Epithelial cell of prostate (primary cell): ENCODE measurements around the gene PPFIBP1.
"Not testable (repeated sequence)": the region's sequence is repeated elsewhere in the genome, so short reads cannot be mapped to it uniquely, and the experiment has no call there.

Experiments used
- DNase-seq: peaks from one replicate; pipeline ENCODE4 v3.0.0-alpha.2; 2011; ENCODE audit warnings: low read depth, low spot score
- H3K27ac ChIP-seq: fragments of 450-650 bp; 2 replicates; pipeline ENCODE4 v1.5.1; 2017; ENCODE audit warnings: mild to moderate bottlenecking

PPFIBP1 gene

GRCh38 chr12:27583057-27583797 is 59.2 kb downstream of the PPFIBP1 start:
- peak overlapping the region; percentile 82 for H3K27ac ChIP-seq
- no peak for DNase-seq

GRCh38 chr12:27583981-27584380 is 60.0 kb downstream of the PPFIBP1 start:
- no peak for DNase-seq

GRCh38 chr12:27585739-27586265 is 61.8 kb downstream of the PPFIBP1 start:
- no peak overlapping the region for H3K27ac ChIP-seq
- DNase-seq, result no peak

More at GRCh38 chr12:27583981-27584380, 60.0 kb downstream of the PPFIBP1 start:
- peak overlapping the region; percentile 82 for H3K27ac ChIP-seq

- DNase-seq, result not testable (repeated sequence)
- H3K27ac ChIP-seq, result peak overlapping the region; percentile 98
These were observed 64.2 kb downstream of the PPFIBP1 start for GRCh38 chr12:27588075-27588730.

GRCh38 chr12:27588776-27589175 is 64.8 kb downstream of the PPFIBP1 start:
- H3K27ac ChIP-seq, result peak overlapping the region; percentile 98
- no peak for DNase-seq

- H3K27ac ChIP-seq, result peak overlapping the region; percentile 98
- DNase-seq, result no peak
These were observed 65.4 kb downstream of the PPFIBP1 start for GRCh38 chr12:27589419-27589818.

GRCh38 chr12:27591698-27592097 is 67.7 kb downstream of the PPFIBP1 start:
- peak; percentile 74 for DNase-seq
- H3K27ac ChIP-seq, result peak overlapping the region; percentile 98

- H3K27ac ChIP-seq, result peak overlapping the region; percentile 98
- DNase-seq, result peak; percentile 89
These were observed 68.5 kb downstream of the PPFIBP1 start for GRCh38 chr12:27592548-27592947.

- peak overlapping the region; percentile 98 for H3K27ac ChIP-seq
- DNase-seq, result peak; percentile 91
These were observed 69.3 kb downstream of the PPFIBP1 start for GRCh38 chr12:27593266-27593665.

- H3K27ac ChIP-seq, result no peak overlapping the region
- no peak for DNase-seq
These were observed 71.2 kb downstream of the PPFIBP1 start for GRCh38 chr12:27595231-27595642.

GRCh38 chr12:27598866-27599265 is 74.9 kb downstream of the PPFIBP1 start:
- H3K27ac ChIP-seq, result not testable (repeated sequence)

GRCh38 chr12:27601056-27601828 is 77.2 kb downstream of the PPFIBP1 start:
- not testable (repeated sequence) for DNase-seq, H3K27ac ChIP-seq

More at GRCh38 chr12:27598866-27599265, 74.9 kb downstream of the PPFIBP1 start:
- not testable (repeated sequence) for DNase-seq

- no peak for DNase-seq
- H3K27ac ChIP-seq, result no peak overlapping the region
These were observed 78.5 kb downstream of the PPFIBP1 start for GRCh38 chr12:27602516-27602915.

GRCh38 chr12:27604431-27604830 is 80.4 kb downstream of the PPFIBP1 start:
- no peak for DNase-seq
- no peak overlapping the region for H3K27ac ChIP-seq

GRCh38 chr12:27606986-27607385 is 83.0 kb downstream of the PPFIBP1 start:
- H3K27ac ChIP-seq, result no peak overlapping the region
- no peak for DNase-seq

- no peak for DNase-seq
- H3K27ac ChIP-seq, result no peak overlapping the region
These were observed 83.6 kb downstream of the PPFIBP1 start for GRCh38 chr12:27607591-27607990.

GRCh38 chr12:27608890-27609289 is 84.9 kb downstream of the PPFIBP1 start:
- H3K27ac ChIP-seq, result no peak overlapping the region
- DNase-seq, result no peak

- H3K27ac ChIP-seq, result peak overlapping the region; percentile 61
These were observed 86.4 kb downstream of the PPFIBP1 start for GRCh38 chr12:27610374-27610773.

GRCh38 chr12:27614386-27614785 is 90.4 kb downstream of the PPFIBP1 start:
- no peak for DNase-seq
- H3K27ac ChIP-seq, result peak overlapping the region; percentile 83

More at GRCh38 chr12:27610374-27610773, 86.4 kb downstream of the PPFIBP1 start:
- peak; percentile 61 for DNase-seq

- peak overlapping the region; percentile 83 for H3K27ac ChIP-seq
- no peak for DNase-seq
These were observed 90.9 kb downstream of the PPFIBP1 start for GRCh38 chr12:27614866-27615265.
